ENCODE data around the gene RNF133. TPM values are rescaled to one million over a fixed set of nuclear protein-coding genes. Genes with fewer than 3 reads are reported as not detected.

RNF133 gene
- total and polyA plus RNA-seq, 2 donors (not counting 1 experiment from before 2014, with no cell fraction given) = not detected

- H3K9ac ChIP-seq (ENCODE audit: low read length) = no peak overlapping the region
- ChIA-PET POLR2A (no interaction called here), CTCF (no interaction called here)
- no peak overlapping the region for H3K4me2 ChIP-seq (replicated peaks; ENCODE audit: low read depth, low read length, poor library complexity, severe bottlenecking)
- H3K27me3 Mint-ChIP-seq = no peaks in the 10 kb centered on the region
- intact Hi-C loops (cut with micrococcal nuclease) = no loop called here
- no peaks in the 10 kb centered on the region for H3K79me2 ChIP-seq (ENCODE audit: control insufficient read depth, insufficient read depth, low read length)
- H3K9me3 Mint-ChIP-seq (ENCODE audit: insufficient read depth) = no peaks in the 10 kb centered on the region
- no peaks in the 10 kb centered on the region for H3K36me3 ChIP-seq (replicated peaks in 1 of 2; ENCODE audit: control extremely low read depth in 1 of 2, control insufficient read depth in 1 of 2, extremely low read depth in 1 of 2, insufficient read depth in 2 of 2, low read length in 1 of 2)
- H4K20me1 ChIP-seq (ENCODE audit: control insufficient read depth, insufficient read depth, low read length, poor library complexity, severe bottlenecking) = no peaks in the 10 kb centered on the region
- no peak for DNase-seq
- no peaks in the 10 kb centered on the region for H3K4me1 Mint-ChIP-seq
- 92% methylated on average over 2 of the region's 2 CpGs for WGBS (ENCODE audit: insufficient coverage)
- no peak for ATAC-seq (ENCODE audit: low read depth)
- H3K27ac Mint-ChIP-seq = no peak overlapping the region
- H3K4me3 Mint-ChIP-seq = no peak overlapping the region
- H3K27ac ChIP-seq (ENCODE audit: low read length in 2 of 2) = no peak overlapping the region
- H3K4me3 ChIP-seq (ENCODE audit: control extremely low read depth in 1 of 5, extremely low read depth in 1 of 5, insufficient read depth in 1 of 5, low read depth in 2 of 5, low read length in 4 of 5) = no peak overlapping the region
- no peak overlapping the region for H2AFZ ChIP-seq (ENCODE audit: insufficient read depth, low read depth, low read length, poor library complexity, severe bottlenecking)
- no peaks in the 10 kb centered on the region for H3K4me1 ChIP-seq (ENCODE audit: control insufficient read depth in 2 of 2, insufficient read depth in 2 of 2, low read length in 2 of 2)
- H3K9me3 ChIP-seq (ENCODE audit: control extremely low read depth in 1 of 3, control insufficient read depth in 2 of 3, insufficient read depth in 1 of 3, low read length in 2 of 3) = no peaks in the 10 kb centered on the region
- no peaks in the 10 kb centered on the region for H3K27me3 ChIP-seq (replicated peaks in 1 of 4; ENCODE audit: control extremely low read depth in 1 of 4, control insufficient read depth in 3 of 4, insufficient read depth in 4 of 4, low read length in 3 of 4)
- no peak for TF ChIP-seq EZH2 (IDR thresholded peaks at IDR 0.05; ENCODE audit: borderline replicate concordance, insufficient read depth, low read depth, low read length, poor library complexity, severe bottlenecking)
Observed at GRCh38 chr7:122738947-122739346, 40.0 kb upstream of the RNF133 start.

GRCh38 chr7:122736183-122736582 is 37.3 kb upstream of the RNF133 start:
- TF ChIP-seq CTCF (IDR thresholded peaks at IDR 0.05) = no peak
- no peak for TF ChIP-seq EZH2 (IDR thresholded peaks at IDR 0.05; ENCODE audit: borderline replicate concordance, insufficient read depth, low read depth, low read length, poor library complexity, severe bottlenecking)
- no peak overlapping the region for H3K27ac Mint-ChIP-seq
- Histone ChIP-seq H4K20me1 (ENCODE audit: control insufficient read depth, insufficient read depth, low read length, poor library complexity, severe bottlenecking) (no peaks in the 10 kb centered on the region), H3K27ac (ENCODE audit: low read length in 2 of 2) (no peak overlapping the region), H3K36me3 (replicated peaks in 1 of 2; ENCODE audit: control extremely low read depth in 1 of 2, control insufficient read depth in 1 of 2, extremely low read depth in 1 of 2, insufficient read depth in 2 of 2, low read length in 1 of 2) (no peaks in the 10 kb centered on the region), H3K4me3 (ENCODE audit: control extremely low read depth in 1 of 5, extremely low read depth in 1 of 5, insufficient read depth in 1 of 5, low read depth in 2 of 5, low read length in 4 of 5) (no peak overlapping the region), H3K4me1 (ENCODE audit: control insufficient read depth in 2 of 2, insufficient read depth in 2 of 2, low read length in 2 of 2) (no peaks in the 10 kb centered on the region), H2AFZ (ENCODE audit: insufficient read depth, low read depth, low read length, poor library complexity, severe bottlenecking) (no peak overlapping the region), H3K9ac (ENCODE audit: low read length) (no peak overlapping the region), H3K79me2 (ENCODE audit: control insufficient read depth, insufficient read depth, low read length) (no peaks in the 10 kb centered on the region), H3K27me3 (replicated peaks in 1 of 4; ENCODE audit: control extremely low read depth in 1 of 4, control insufficient read depth in 3 of 4, insufficient read depth in 4 of 4, low read length in 3 of 4) (no peaks in the 10 kb centered on the region), H3K9me3 (ENCODE audit: control extremely low read depth in 1 of 3, control insufficient read depth in 2 of 3, insufficient read depth in 1 of 3, low read length in 2 of 3) (no peaks in the 10 kb centered on the region), H3K4me2 (replicated peaks; ENCODE audit: low read depth, low read length, poor library complexity, severe bottlenecking) (no peak overlapping the region)
- intact Hi-C loops (cut with micrococcal nuclease) = no loop called here
- DNase-seq (no peak), ATAC-seq (ENCODE audit: low read depth) (no peak)
- POLR2A ChIA-PET = no interaction called here
- H3K27me3 Mint-ChIP-seq = no peaks in the 10 kb centered on the region
- CTCF ChIA-PET = no interaction called here
- H3K4me1 Mint-ChIP-seq = no peaks in the 10 kb centered on the region
- no CpG with 5 or more reads among the region's 1 CpG for WGBS (ENCODE audit: insufficient coverage)
- H3K4me3 Mint-ChIP-seq = no peak overlapping the region
- no peaks in the 10 kb centered on the region for H3K9me3 Mint-ChIP-seq (ENCODE audit: insufficient read depth)

All from B cell (primary cell).